HK-2 (cell line): ENCODE data around the gene DRAM2.

Source experiments
- DNase-seq: peaks from one replicate; pipeline ENCODE4 v3.0.0-alpha.2; 2018; ENCODE audit not compliant: unreplicated experiment

The DRAM2 gene

DNA sequence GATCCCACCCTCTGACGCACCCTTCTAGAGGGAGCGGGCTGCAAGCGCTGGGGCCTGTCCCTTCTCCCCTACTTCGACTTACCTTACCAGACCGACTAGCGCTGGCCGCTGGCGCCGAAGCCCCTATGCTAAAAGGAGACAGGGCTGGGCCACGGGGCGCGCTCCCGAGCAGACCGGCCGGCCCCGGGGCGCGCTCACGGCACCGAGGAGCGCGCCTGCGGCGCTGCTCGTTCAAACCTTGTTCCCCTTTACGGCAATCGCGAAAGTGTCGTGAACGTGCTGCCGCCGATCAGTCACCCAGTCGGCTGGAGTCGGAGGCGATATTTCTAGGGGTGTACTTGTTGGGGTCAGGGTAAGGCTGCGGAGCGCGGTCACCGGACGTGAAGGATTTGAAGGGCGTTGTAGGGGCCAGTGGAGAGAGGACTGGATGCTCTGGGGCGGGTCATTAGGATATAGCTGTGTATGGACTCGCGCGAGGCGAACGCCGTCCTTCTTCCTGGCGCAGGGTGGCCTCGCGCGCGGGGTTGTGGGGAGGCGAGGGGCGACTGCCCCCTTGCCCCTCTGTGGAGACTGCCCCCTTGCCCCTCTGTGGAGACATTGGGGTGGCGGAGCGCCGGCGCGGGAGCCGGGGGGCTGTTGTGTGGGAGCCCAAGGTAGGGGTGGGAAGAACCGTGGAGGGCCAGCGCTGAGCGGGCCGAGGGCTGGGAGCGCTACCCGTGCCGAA is at the start of gene DRAM2, which contains the start of gene CEPT1:
Gene DRAM2 (minus strand): TSS at position 138 of the 724 bp plus-strand sequence. CDS start 8,539 bp downstream, outside the sequence.
Gene CEPT1 (plus strand): TSS at position 268 of the 724 bp plus-strand sequence. CDS start 7,492 bp downstream, outside the sequence.
- DNase-seq, result peak; percentile 92

GRCh38 chr1:111184663-111185062 is 44.8 kb upstream of the DRAM2 start:
- DNase-seq, result no peak

GRCh38 chr1:111183308-111184069 is 43.6 kb upstream of the DRAM2 start:
- DNase-seq, result no peak

DNA sequence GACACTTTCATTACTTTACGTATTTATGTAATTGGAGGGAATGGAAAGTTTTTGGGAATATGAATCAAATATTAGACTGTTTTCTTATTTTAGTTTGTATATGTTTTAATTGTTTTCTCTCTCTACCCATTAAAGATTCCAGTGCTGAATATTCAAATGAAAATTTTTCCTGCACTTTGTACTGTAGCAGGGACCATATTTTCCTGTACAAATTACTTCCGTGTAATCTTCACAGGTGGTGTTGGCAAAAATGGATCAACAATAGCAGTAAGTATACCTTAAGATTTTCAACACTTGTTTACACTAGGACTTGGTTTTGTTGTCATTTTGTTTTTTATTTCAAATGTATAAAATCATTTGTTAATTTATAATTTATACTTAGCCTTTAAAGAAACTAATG is 42.2 kb upstream of the DRAM2 start:
- DNase-seq, result no peak

- DNase-seq, result no peak
Observed at GRCh38 chr1:111179968-111180533, 40.2 kb upstream of the DRAM2 start.

DNA sequence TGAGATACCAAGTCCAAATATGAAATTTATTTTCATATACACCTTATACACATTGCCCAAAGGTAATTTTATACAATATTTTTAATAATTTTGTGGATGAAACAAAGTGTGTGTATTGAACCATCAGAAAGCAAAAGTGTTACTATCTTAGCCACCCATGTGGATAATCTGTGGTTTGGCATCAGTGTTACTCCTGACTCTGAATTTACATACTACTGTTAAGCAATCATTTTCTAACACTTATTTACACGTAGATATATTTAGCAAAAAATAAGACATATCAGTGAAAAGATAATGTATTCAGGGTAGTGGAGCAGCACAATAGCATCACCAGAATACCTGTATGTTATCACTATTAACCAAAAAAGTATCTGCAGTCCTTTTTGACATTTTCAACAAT is 36.8 kb upstream of the DRAM2 start:
- DNase-seq, result no peak

- no peak for DNase-seq
Observed at GRCh38 chr1:111175349-111175748, 35.5 kb upstream of the DRAM2 start.

DNA sequence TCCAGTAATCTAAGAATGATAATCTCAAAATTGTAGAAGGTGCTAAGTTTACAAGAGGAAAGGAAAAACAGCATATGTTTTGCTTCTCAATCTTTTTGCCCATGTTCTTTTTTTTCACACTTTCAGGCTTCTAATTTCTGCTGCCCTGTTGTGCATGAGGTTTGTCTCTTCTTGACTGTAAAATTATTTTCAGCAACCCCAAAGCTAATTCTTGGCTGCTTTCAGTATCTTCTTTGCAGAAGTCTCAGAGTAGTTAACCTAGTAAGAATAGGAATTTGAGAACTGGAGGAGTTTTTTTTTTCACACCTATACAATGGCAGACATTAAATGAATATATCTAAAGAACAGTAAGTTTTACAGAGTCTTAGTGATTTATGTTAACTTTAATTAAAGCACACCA is 34.2 kb upstream of the DRAM2 start:
- DNase-seq, result no peak

- no peak for DNase-seq
Observed at GRCh38 chr1:111172463-111172862, 32.6 kb upstream of the DRAM2 start.

DNA sequence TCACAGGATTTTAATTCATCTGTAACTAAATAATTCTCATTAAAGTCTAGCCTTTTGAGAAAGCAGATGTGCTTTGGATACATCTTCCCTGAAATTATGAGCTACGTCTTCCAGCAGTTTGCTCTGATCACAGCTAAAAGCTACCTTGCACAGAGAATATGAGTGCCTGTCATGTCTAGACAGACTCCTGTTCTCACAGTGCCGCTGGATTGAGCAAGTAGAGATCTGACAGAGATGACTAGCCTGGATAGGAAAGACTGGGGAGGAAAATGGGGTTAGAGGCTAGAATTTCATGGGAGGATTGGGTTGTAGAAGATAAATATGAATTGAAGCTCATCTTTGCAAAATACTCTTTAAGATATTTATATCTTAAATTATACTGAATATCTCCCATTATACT is 24.3 kb upstream of the DRAM2 start:
- no peak for DNase-seq

DNA sequence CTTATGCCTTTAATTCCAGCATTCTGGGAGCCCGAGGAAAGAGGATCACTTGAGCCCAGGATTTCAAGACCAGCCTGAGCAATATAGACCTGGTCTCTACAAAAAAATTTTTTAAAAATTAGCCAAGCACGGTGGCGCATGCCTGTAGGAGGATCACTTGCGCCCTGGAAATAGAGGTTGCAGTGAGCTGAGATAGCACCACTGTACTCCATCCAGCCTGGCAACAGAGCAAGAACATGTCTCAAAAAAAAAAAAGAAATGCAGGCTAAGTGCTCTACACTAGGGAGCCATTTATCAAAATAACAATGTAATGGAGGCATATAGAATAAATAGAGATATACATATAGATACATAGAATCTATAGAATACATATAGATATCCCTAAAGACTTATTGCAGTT is 23.5 kb upstream of the DRAM2 start:
- no peak for DNase-seq

DNA sequence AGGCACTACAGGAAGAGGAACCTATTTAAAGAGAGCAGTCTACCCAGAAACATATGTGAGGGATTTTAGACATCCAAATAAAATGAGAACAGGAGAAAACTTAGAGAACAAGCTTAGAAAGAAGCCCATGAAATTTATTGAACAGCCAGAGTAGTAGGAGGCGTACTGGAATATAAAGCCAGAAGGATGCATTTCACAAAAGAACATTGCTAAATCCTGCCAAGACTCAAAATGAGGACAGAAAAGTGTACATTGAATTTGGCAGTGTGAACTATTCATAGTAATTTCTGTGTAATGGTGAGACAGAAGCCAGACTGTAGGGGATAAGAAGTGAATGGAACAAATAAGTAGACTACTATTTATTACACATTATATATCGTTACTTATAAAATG is 22.6 kb upstream of the DRAM2 start:
- DNase-seq, result no peak

DNA sequence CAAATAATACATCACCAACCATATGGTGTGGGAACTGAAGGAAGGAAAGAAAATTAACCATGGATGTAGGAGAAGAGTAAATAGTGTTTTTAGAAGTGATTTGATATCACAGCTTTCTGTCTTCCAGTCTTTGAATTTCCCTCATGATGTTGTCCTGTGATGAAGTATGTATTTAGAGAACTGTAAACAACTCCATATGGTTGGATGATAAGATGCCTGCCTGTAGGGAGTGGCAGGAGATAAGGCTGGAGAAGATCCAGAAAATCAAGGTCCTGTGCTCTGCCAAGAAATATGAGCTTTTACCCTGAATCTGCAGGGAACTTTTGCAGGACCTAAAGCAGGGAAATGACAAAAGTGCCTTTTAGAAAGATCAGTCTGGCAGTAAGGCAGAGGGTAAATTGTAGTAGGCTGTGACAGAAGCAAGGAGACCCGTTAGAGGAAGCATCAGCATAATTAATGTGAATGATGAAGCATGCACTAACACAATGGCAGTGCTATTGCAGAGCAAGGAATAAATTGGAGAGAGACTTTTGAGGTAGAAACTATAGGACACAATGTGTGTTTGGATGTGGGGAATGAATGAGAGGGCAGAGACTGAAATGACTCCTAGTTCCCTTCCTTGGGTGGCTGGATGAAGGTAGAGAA is 22.1 kb upstream of the DRAM2 start:
- DNase-seq, result no peak

GRCh38 chr1:111157431-111157830 is 17.5 kb upstream of the DRAM2 start:
- no peak for DNase-seq

GRCh38 chr1:111154021-111154999 is 14.4 kb upstream of the DRAM2 start:
- DNase-seq, result no peak

DNA sequence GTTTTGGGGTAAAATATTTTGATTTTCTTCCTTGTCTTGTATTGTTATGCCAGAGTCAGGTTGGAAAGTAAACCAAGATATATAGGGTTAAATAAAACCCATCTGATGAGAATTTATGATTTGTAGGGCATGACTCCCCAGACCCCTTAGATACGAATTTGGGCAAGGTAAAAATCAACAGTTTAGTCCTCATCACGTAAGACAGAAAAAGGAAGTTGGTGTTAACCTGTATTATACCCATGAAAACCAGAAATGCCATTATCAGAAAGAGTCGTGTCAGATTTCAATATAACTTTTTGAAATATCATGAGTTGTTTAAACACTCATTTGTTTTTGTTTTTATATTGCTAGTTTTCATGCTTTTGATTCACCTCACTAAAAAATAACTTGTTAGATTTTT is 11.9 kb upstream of the DRAM2 start:
- DNase-seq, result no peak

- DNase-seq, result no peak
Observed at GRCh38 chr1:111148376-111148881, 8.5 kb upstream of the DRAM2 start.

DNA sequence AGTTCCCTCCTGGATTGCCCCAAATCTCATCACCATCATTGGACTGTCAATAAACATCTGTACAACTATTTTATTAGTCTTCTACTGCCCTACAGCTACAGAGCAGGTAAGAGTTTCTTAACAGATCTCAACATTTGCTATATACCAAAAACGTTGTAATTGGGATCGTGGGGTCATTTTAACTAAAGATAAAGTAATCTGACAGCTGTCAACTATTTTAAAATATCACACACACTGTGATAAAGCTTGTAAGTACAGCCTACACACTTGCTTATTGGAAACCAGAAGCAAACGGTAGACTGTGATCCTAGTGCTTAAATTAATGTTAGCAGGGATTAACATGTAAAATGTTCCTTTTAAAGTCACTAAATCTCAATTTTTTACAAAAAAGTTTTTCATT is 8.1 kb upstream of the DRAM2 start:
- no peak for DNase-seq

DNA sequence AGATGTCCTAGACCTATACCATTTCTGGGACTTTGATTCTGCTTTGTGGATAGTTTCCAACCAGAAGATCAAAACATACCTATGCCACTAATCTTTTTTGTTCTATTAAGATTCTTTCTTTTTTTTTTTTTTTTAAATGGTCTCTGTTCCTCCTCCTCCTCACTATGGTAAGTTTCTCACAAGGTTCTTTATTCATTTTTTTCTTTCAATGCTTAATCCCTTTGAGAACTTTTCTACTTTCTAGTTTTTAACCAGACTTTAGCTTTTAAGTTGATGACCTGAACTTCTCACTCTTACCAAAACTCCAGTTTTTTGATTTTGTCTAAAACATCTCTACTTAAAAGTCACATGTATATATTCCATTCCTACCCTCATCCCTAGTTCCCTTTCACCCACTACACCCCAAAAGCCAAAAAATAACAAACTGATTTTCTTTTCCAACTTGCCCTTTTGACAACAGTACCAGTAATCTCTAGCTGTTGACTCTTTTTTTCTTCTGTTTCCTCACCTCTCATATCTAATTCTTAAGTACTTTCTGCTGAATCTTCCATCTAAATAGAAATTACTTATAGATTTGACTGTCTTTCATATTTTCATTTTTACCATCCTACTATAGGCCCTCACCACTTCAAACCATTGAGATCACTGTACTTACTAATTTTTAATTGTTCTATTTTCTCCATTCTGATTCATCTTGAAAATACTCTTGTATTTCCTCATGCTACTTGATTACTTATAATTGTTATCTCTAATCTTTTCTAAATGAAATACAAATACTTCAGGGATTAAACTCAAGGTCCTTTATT is 6.3 kb upstream of the DRAM2 start:
- no peak for DNase-seq

- DNase-seq, result no peak
Observed at GRCh38 chr1:111145542-111145941, 5.6 kb upstream of the DRAM2 start.
